HG02759 (cell line): ENCODE data around the gene ISM2.
A peak's percentile ranks its signal among the peaks of the same experiment; 100 is the strongest.
"Not testable (repeated sequence)": the region's sequence is repeated elsewhere in the genome, so short reads cannot be mapped to it uniquely, and the experiment has no call there.

ENCODE experiments used
- ATAC-seq: cut with Tn5 transposase; IDR thresholded peaks from one replicate; pipeline ENCODE4 v1.9.1; 2021; ENCODE audit warnings: mild to moderate bottlenecking, moderate library complexity; ENCODE audit not compliant: unreplicated experiment

Gene ISM2

GRCh38 chr14:77498120-77498979 is at the start of gene ISM2:
ISM2 (minus strand) TSS chr14:77498816; CDS start chr14:77498793, 23 bp downstream.
- ATAC-seq = peak; percentile 67

- ATAC-seq = no peak
Observed at GRCh38 chr14:77547512-77548180, 49.0 kb upstream of the ISM2 start.

GRCh38 chr14:77545171-77545570 is 46.6 kb upstream of the ISM2 start:
- ATAC-seq = not testable (repeated sequence)

- ATAC-seq = no peak
Observed at GRCh38 chr14:77544571-77544970, 46.0 kb upstream of the ISM2 start.

- no peak for ATAC-seq
Observed at GRCh38 chr14:77543637-77544334, 45.2 kb upstream of the ISM2 start.

- no peak for ATAC-seq
Observed at GRCh38 chr14:77543240-77543551, 44.6 kb upstream of the ISM2 start.

- no peak for ATAC-seq
Observed at GRCh38 chr14:77542421-77543239, 44.0 kb upstream of the ISM2 start.

GRCh38 chr14:77541905-77542304 is 43.3 kb upstream of the ISM2 start:
- ATAC-seq = no peak

GRCh38 chr14:77536951-77537350 is 38.3 kb upstream of the ISM2 start:
- not testable (repeated sequence) for ATAC-seq

- ATAC-seq = no peak
Observed at GRCh38 chr14:77531071-77531470, 32.5 kb upstream of the ISM2 start.

- no peak for ATAC-seq
Observed at GRCh38 chr14:77529963-77530362, 31.3 kb upstream of the ISM2 start.

GRCh38 chr14:77529213-77529612 is 30.6 kb upstream of the ISM2 start:
- ATAC-seq = no peak

GRCh38 chr14:77528701-77529100 is 30.1 kb upstream of the ISM2 start:
- ATAC-seq = not testable (repeated sequence)

GRCh38 chr14:77526266-77526665 is 27.6 kb upstream of the ISM2 start:
- no peak for ATAC-seq

GRCh38 chr14:77524536-77524935 is 25.9 kb upstream of the ISM2 start:
- no peak for ATAC-seq

GRCh38 chr14:77523109-77523508 is 24.5 kb upstream of the ISM2 start:
- no peak for ATAC-seq

GRCh38 chr14:77520555-77520954 is 21.9 kb upstream of the ISM2 start:
- no peak for ATAC-seq

GRCh38 chr14:77516126-77516525 is 17.5 kb upstream of the ISM2 start:
- ATAC-seq = no peak

GRCh38 chr14:77511486-77512162 is 13.0 kb upstream of the ISM2 start:
- ATAC-seq = no peak

GRCh38 chr14:77509366-77509765 is 10.8 kb upstream of the ISM2 start:
- no peak for ATAC-seq
